ENCODE data around the gene DHRS13. TPM values are rescaled to one million over a fixed set of nuclear protein-coding genes. Genes with fewer than 3 reads are reported as not detected.

The DHRS13 gene
- total and polyA plus RNA-seq, 2 donors (not counting 3 experiments of a cell fraction or from before 2014, with no cell fraction given) = 7.2 to 9.3 TPM

DNA sequence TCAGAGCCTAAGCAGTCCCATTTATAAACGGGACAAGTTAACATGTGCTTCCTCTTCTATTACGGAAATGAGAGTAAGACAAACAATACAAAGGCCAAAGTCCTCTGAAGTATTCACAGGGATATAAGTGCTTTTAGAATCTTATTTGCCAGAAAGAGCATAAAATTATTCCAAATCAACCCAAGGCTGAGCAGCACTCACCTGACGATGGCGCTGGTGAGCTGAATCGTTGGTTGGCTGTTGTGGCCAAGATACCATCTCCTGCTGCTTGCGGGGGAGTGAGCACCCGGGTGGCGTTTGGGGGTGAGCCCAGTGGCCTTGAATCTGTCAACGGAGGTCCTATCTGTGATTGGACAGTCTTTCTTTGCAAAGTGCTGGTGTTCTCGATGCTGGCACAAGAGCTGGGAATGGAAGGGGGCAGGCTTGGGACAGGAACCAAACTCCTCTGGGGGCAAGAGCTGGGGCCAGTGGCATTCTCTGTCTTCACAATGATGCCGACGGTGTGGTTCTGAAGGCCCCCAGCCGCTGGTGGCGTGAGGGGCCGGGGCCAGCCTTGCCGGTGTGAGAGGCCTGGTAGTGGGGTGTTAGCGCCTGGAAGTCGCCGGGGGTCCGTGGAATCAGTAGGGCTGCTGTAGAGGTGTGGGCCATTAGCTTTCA lies 9.5 kb upstream of the DHRS13 start:
- Histone ChIP-seq H3K36me3 (ENCODE audit: control insufficient read depth in 2 of 2, extremely low read depth in 1 of 2, insufficient read depth in 2 of 2, low read length in 2 of 2) (peaks cover 32 to 61% of the 10 kb centered on the region in 2 experiments), H3K27ac (ENCODE audit: insufficient read depth, low read depth, low read length) (no peak overlapping the region), H4K20me1 (replicated peaks; ENCODE audit: control insufficient read depth, extremely low read depth, insufficient read depth, low read length) (no peaks in the 10 kb centered on the region), H3K79me2 (ENCODE audit: control insufficient read depth, insufficient read depth, low read length) (no peaks in the 10 kb centered on the region), H3K9me3 (replicated peaks; ENCODE audit: control insufficient read depth, insufficient read depth, low read length) (no peaks in the 10 kb centered on the region), H3K27me3 (ENCODE audit: control insufficient read depth in 2 of 2, insufficient read depth in 2 of 2, low read length in 2 of 2) (no peaks in the 10 kb centered on the region), H3K4me1 (ENCODE audit: control insufficient read depth, extremely low read depth, insufficient read depth, low read length) (peaks cover 21% of the 10 kb centered on the region), H3K4me2 (ENCODE audit: insufficient read depth, low read length) (no peak overlapping the region), H3K9me1 (replicated peaks; ENCODE audit: control insufficient read depth, extremely low read depth, insufficient read depth, low read length) (no peaks in the 10 kb centered on the region), H2AFZ (ENCODE audit: low read depth, low read length) (no peak overlapping the region), H3K9ac (replicated peaks; ENCODE audit: extremely low read depth, insufficient read depth, low read length) (no peak overlapping the region), H3K4me3 (replicated peaks in 1 of 3; ENCODE audit: insufficient read depth in 1 of 3, low read depth in 1 of 3, low read length in 3 of 3) (no peak overlapping the region)
- intact Hi-C loops (cut with micrococcal nuclease) (loop anchor here (1.0 kb wide), 1 partner anchor 41 kb away; no protein-coding TSS in a partner anchor), dilution Hi-C loops (cut with MboI; ENCODE audit: extremely low pct_ligation_motif_present, low sequenced_read_pairs) (no loop called here)
- FAIRE-seq (peak; percentile 76), DNase-seq (ENCODE audit: low read depth, low spot score) (peak; percentile 87)
- BruUV-seq (replicated peaks) = no TSS peak
- POLR2A ChIA-PET = interaction anchor here (0.6 to 0.7 kb wide), 3 partner anchors 17 to 189 kb away, joined by 3 to 7 read pairs (median 3); no protein-coding TSS in a partner anchor
- peak; percentile 27 for TF ChIP-seq POLR2AphosphoS5 (IDR thresholded peaks at IDR 0.05; ENCODE audit: insufficient read depth, low read depth, low read length)
- TF ChIP-seq CTCF (IDR thresholded peaks at IDR 0.05; ENCODE audit: extremely low read depth in 1 of 2, insufficient read depth in 1 of 2, low read depth in 1 of 2, low read length in 2 of 2) = peak; percentile 72 to 73
- TF ChIP-seq GATA2 (IDR thresholded peaks at IDR 0.05; ENCODE audit: insufficient read depth, insufficient read length, low read depth, low read length) = peak; percentile 70
- TF ChIP-seq JUN (IDR thresholded peaks at IDR 0.05; ENCODE audit: borderline replicate concordance, insufficient read depth, insufficient read length, low read depth) = no peak
- TF ChIP-seq, protein P1, sequence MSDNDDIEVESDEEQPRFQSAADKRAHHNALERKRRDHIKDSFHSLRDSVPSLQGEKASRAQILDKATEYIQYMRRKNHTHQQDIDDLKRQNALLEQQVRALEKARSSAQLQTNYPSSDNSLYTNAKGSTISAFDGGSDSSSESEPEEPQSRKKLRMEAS (IDR thresholded peaks at IDR 0.05; ENCODE audit: insufficient read depth, insufficient read length) = no peak
- TF ChIP-seq MYC (IDR thresholded peaks at IDR 0.05; ENCODE audit: low read depth, low read length) = no peak
- no peak for TF ChIP-seq FOS (IDR thresholded peaks at IDR 0.05; ENCODE audit: borderline replicate concordance, insufficient read depth, low read length)
- CTCF ChIA-PET = interaction anchor here (0.7 to 7.3 kb wide), 22 partner anchors 10 to 193 kb away, joined by 3 to 62 read pairs (median 3); partner anchors contain the start of genes DHRS13, FAM222B, FLOT2 and PHF12

Measured in endothelial cell of umbilical vein (primary cell).